SK-N-SH (cell line): ENCODE measurements around the gene PROM2. TPM values are rescaled to one million over a fixed set of nuclear protein-coding genes. Genes with fewer than 3 reads are reported as not detected.

Source experiments
- CTCF ChIA-PET: fragments of 300-600, 350-600 bp; formaldehyde crosslinking; extraction: SDS; loops from one replicate; lab custom pipeline; 2021; lab: Yijun Ruan, JAX
- POLR2A ChIA-PET: fragments of 350-600 bp; sonication (Branson Sonifier 250); formaldehyde crosslinking; extraction: SDS; loops from one replicate; lab custom pipeline; 2020; ENCODE audit warnings: antibody characterized with exemption, inconsistent platforms; lab: Yijun Ruan, JAX
- DNase-seq: peaks from one replicate; pipeline ENCODE4 v3.0.0; 2012
- H2AFZ ChIP-seq: fragments of 200-600 bp; sonication (generic); 2 replicates; pipeline ENCODE4 v1.8.1; 2016; ENCODE audit warnings: antibody characterized with exemption, mild to moderate bottlenecking, low read depth
- H3F3A ChIP-seq: fragments of 200-600 bp; sonication (generic); replicated peaks from 2 replicates; pipeline ENCODE3; 2016; ENCODE audit warnings: antibody characterized with exemption, mild to moderate bottlenecking; ENCODE audit not compliant: insufficient read depth
- H3K27ac ChIP-seq, 2 experiments: fragments of 200-500 bp in 1 of 2; fragments of 200-600 bp in 1 of 2; sonication (Bioruptor generic) in 1 of 2; sonication (generic), shearing (Covaris generic) in 1 of 2; 2 replicates each; pipeline versions ENCODE4 v1.5.1 to v1.6.1; 2014 to 2016; ENCODE audit warnings: low read depth in 2 of 2, inconsistent platforms in 1 of 2, low read length in 1 of 2, mild to moderate bottlenecking in 1 of 2, mixed read lengths in 1 of 2
- H3K27me3 ChIP-seq: fragments of 200-600 bp; sonication (generic), shearing (Covaris generic); 2 replicates; pipeline ENCODE4 v1.6.1; 2016; ENCODE audit warnings: mixed run types; ENCODE audit not compliant: insufficient read depth
- H3K36me3 ChIP-seq, 2 experiments: fragments of 200-500 bp in 1 of 2; fragments of 200-600 bp in 1 of 2; sonication (Bioruptor generic) in 1 of 2; sonication (generic) in 1 of 2; replicated peaks in 1 of 2; 2 replicates each; pipeline versions ENCODE3 to v1.5.1; 2014 to 2016; ENCODE audit warnings: low read length in 1 of 2, mild to moderate bottlenecking in 1 of 2; ENCODE audit not compliant: insufficient read depth in 2 of 2, control insufficient read depth in 1 of 2
- H3K4me1 ChIP-seq, 2 experiments: fragments of 200-500 bp in 1 of 2; fragments of 200-600 bp in 1 of 2; sonication (Bioruptor generic) in 1 of 2; sonication (generic), shearing (Covaris generic) in 1 of 2; 2 replicates each; pipeline versions ENCODE4 v1.5.1 to v1.6.1; 2014 to 2016; ENCODE audit warnings: low read depth in 1 of 2, low read length in 1 of 2, mixed run types in 1 of 2; ENCODE audit not compliant: insufficient read depth in 2 of 2, control insufficient read depth in 1 of 2
- H3K4me2 ChIP-seq: fragments of 200-600 bp; sonication (generic), shearing (Covaris generic); 2 replicates; pipeline ENCODE4 v1.6.1; 2017; ENCODE audit warnings: mixed run types
- H3K4me3 ChIP-seq, 2 experiments: fragments of 200-500 bp in 1 of 2; fragments of 200-600 bp in 1 of 2; sonication (Bioruptor generic) in 1 of 2; sonication (generic), shearing (Covaris generic) in 1 of 2; 2 replicates each; pipeline versions ENCODE4 v1.5.1 to v1.8.1; 2014 to 2016; ENCODE audit warnings: low read depth in 2 of 2, inconsistent platforms in 1 of 2, low read length in 1 of 2, mild to moderate bottlenecking in 1 of 2, mixed read lengths in 1 of 2, moderate library complexity in 1 of 2
- H3K79me2 ChIP-seq: fragments of 200-600 bp; sonication (generic); 2 replicates; pipeline ENCODE4 v1.8.1; 2017; ENCODE audit warnings: mild to moderate bottlenecking; ENCODE audit not compliant: insufficient read depth
- H3K9ac ChIP-seq: fragments of 200-600 bp; sonication (generic); 2 replicates; pipeline ENCODE4 v1.6.1; 2017; ENCODE audit warnings: mixed run types
- H3K9me2 ChIP-seq: fragments of 200-600 bp; sonication (generic); 2 replicates; pipeline ENCODE4 v1.6.1; 2017; ENCODE audit warnings: mixed run types
- H3K9me3 ChIP-seq: fragments of 200-600 bp; sonication (generic); 2 replicates; pipeline ENCODE4 v1.6.1; 2017; ENCODE audit warnings: mixed run types, mild to moderate bottlenecking, moderate library complexity
- H4K20me1 ChIP-seq: fragments of 200-600 bp; sonication (generic); 2 replicates; pipeline ENCODE4 v1.6.1; 2017; ENCODE audit warnings: mild to moderate bottlenecking, mixed run types; ENCODE audit not compliant: insufficient read depth
- EP300 ChIP-seq, 2 experiments: IDR thresholded peaks; 2 replicates each; pipeline versions ENCODE4 v1.4.0 to v1.6.1; 2012; ENCODE audit warnings: borderline replicate concordance in 1 of 2, low read depth in 1 of 2, low read length in 1 of 2
- MEF2A ChIP-seq: IDR thresholded peaks from 2 replicates; pipeline ENCODE4 v1.4.0; 2012; ENCODE audit warnings: low read depth, borderline replicate concordance
- MXI1 ChIP-seq: IDR thresholded peaks from 2 replicates; pipeline ENCODE4 v1.6.1; 2012; ENCODE audit warnings: mild to moderate bottlenecking, low read depth, low read length, improper control_type of control experiment
- NRF1 ChIP-seq: IDR thresholded peaks from 2 replicates; pipeline ENCODE4 v1.6.1; 2012; ENCODE audit warnings: low read depth, mild to moderate bottlenecking, low read length
- RAD21 ChIP-seq: IDR thresholded peaks from 2 replicates; pipeline ENCODE4 v1.6.1; 2012; ENCODE audit warnings: mild to moderate bottlenecking, low read length
- RCOR1 ChIP-seq: fragments of 150-350 bp; IDR thresholded peaks from 2 replicates; pipeline ENCODE4 v1.6.1; 2017; ENCODE audit warnings: antibody characterized with exemption, low read length
- RFX5 ChIP-seq: IDR thresholded peaks from 2 replicates; pipeline ENCODE4 v1.6.1; 2012; ENCODE audit warnings: mild to moderate bottlenecking, improper control_type of control experiment, low read length
- RXRA ChIP-seq: IDR thresholded peaks from 2 replicates; pipeline ENCODE4 v1.4.0; 2012; ENCODE audit warnings: low read depth, mild to moderate bottlenecking, borderline replicate concordance
- SMC3 ChIP-seq: IDR thresholded peaks from 2 replicates; pipeline ENCODE4 v1.6.1; 2012; ENCODE audit warnings: low read depth, low read length, improper control_type of control experiment
- TAF1 ChIP-seq: IDR thresholded peaks from 2 replicates; pipeline ENCODE4 v1.6.1; 2012; ENCODE audit warnings: low read depth, mild to moderate bottlenecking, low read length, moderate library complexity, borderline replicate concordance
- USF1 ChIP-seq: IDR thresholded peaks from 2 replicates; pipeline ENCODE4 v1.4.0; 2012; ENCODE audit warnings: low read depth, borderline replicate concordance
- WGBS: methylation state at CpG from one replicate; pipeline ENCODE4 v1.1.6; 2017; ENCODE audit warnings: low lambda C conversion rate; 5-methylcytosine and 5-hydroxymethylcytosine counted together
- polyA plus RNA-seq, 3 experiments: library from polyadenylated mRNA; depleted of rRNA; stranded (reverse); fragments of >200 nt; gene quantifications; 2 replicates each; pipeline ENCODE4 v1.2.3, GENCODE V29; 2012
- TF ChIP-seq, protein P1 (sequence below): IDR thresholded peaks from 2 replicates; pipeline ENCODE4 v1.6.1; 2012; ENCODE audit warnings: mild to moderate bottlenecking, low read depth, low read length, moderate library complexity
- TF ChIP-seq, protein P2 (sequence below): IDR thresholded peaks from 2 replicates; pipeline ENCODE4; 2012

The PROM2 gene
- polyA plus RNA-seq, 1 of the 3 experiments (the other 2 are of a cell fraction): 0.38 TPM

GRCh38 chr2:95258271-95258670 is 16.0 kb upstream of the PROM2 start:
- POLR2A ChIA-PET: no interaction called here
- H3F3A ChIP-seq: no peaks in the 10 kb centered on the region
- TF ChIP-seq, protein P1, sequence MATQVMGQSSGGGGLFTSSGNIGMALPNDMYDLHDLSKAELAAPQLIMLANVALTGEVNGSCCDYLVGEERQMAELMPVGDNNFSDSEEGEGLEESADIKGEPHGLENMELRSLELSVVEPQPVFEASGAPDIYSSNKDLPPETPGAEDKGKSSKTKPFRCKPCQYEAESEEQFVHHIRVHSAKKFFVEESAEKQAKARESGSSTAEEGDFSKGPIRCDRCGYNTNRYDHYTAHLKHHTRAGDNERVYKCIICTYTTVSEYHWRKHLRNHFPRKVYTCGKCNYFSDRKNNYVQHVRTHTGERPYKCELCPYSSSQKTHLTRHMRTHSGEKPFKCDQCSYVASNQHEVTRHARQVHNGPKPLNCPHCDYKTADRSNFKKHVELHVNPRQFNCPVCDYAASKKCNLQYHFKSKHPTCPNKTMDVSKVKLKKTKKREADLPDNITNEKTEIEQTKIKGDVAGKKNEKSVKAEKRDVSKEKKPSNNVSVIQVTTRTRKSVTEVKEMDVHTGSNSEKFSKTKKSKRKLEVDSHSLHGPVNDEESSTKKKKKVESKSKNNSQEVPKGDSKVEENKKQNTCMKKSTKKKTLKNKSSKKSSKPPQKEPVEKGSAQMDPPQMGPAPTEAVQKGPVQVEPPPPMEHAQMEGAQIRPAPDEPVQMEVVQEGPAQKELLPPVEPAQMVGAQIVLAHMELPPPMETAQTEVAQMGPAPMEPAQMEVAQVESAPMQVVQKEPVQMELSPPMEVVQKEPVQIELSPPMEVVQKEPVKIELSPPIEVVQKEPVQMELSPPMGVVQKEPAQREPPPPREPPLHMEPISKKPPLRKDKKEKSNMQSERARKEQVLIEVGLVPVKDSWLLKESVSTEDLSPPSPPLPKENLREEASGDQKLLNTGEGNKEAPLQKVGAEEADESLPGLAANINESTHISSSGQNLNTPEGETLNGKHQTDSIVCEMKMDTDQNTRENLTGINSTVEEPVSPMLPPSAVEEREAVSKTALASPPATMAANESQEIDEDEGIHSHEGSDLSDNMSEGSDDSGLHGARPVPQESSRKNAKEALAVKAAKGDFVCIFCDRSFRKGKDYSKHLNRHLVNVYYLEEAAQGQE: no peak
- TF ChIP-seq RXRA: no peak
- TF ChIP-seq, protein P2, sequence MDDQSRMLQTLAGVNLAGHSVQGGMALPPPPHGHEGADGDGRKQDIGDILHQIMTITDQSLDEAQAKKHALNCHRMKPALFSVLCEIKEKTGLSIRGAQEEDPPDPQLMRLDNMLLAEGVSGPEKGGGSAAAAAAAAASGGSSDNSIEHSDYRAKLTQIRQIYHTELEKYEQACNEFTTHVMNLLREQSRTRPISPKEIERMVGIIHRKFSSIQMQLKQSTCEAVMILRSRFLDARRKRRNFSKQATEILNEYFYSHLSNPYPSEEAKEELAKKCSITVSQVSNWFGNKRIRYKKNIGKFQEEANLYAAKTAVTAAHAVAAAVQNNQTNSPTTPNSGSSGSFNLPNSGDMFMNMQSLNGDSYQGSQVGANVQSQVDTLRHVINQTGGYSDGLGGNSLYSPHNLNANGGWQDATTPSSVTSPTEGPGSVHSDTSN: no peak
- no peak for TF ChIP-seq RFX5
- TF ChIP-seq TAF1: no peak
- TF ChIP-seq RCOR1: no peak
- no peak for TF ChIP-seq RAD21
- no peak for TF ChIP-seq MEF2A
- no peak for TF ChIP-seq SMC3
- no peak for TF ChIP-seq NRF1
- TF ChIP-seq MXI1: no peak
- TF ChIP-seq USF1: no peak
- TF ChIP-seq EP300 (IDR thresholded peaks at IDR 0.05; ENCODE audit: borderline replicate concordance in 1 of 2, low read depth in 1 of 2, low read length in 1 of 2): no peak
- TF ChIP-seq, all 33 proteins: peak for 0
- no peaks in the 10 kb centered on the region for H3K36me3 ChIP-seq
- H3K4me1 ChIP-seq: no peaks in the 10 kb centered on the region
- H3K79me2 ChIP-seq: no peaks in the 10 kb centered on the region
- H2AFZ ChIP-seq: no peak overlapping the region
- H3K4me3 ChIP-seq: no peak overlapping the region
- H3K4me2 ChIP-seq: no peak overlapping the region
- DNase-seq: peak; percentile 4
- H3K27me3 ChIP-seq: no peaks in the 10 kb centered on the region
- no peaks in the 10 kb centered on the region for H3K9me2 ChIP-seq
- H3K27ac ChIP-seq: no peak overlapping the region
- 0% methylated on average over 2 of the region's 2 CpGs for WGBS
- H4K20me1 ChIP-seq: no peaks in the 10 kb centered on the region
- no peaks in the 10 kb centered on the region for H3K9me3 ChIP-seq
- CTCF ChIA-PET: no interaction called here
- no peak overlapping the region for H3K9ac ChIP-seq
